Stimulated activated CD4-positive, alpha-beta T cell treated with anti-CD3 and anti-CD28 coated beads, Interleukin-12 subunit alpha, Interleukin-12 subunit beta, amount 100 ng/mL, for 4 hours (primary cell): Measurements from ENCODE around the gene CD38.
"Not testable (repeated sequence)": the region's sequence is repeated elsewhere in the genome, so short reads cannot be mapped to it uniquely, and the experiment has no call there.

ENCODE experiments used
- DNase-seq: peaks from one replicate; pipeline ENCODE4 v3.0.0-alpha.2; 2020

Gene CD38

DNA sequence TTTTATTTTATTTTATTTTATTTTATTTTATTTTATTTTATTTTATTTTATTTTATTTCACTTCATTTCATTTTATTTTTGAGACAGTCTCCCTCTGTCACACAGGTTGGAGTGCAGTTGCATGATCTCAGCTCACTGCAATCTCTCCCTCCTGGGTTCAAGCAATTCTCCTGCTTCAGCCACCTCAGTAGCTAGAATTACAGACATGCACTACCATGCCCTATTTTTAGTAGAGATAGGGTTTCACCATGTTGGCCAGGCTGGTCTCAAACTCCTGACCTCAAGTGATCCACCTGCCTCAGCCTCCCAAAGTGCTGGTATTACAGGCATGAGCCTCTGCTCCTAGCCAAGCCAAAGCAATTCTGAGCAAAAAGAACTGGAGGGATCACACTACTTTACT, 24.4 kb downstream of the CD38 start:
- DNase-seq = not testable (repeated sequence)

DNA sequence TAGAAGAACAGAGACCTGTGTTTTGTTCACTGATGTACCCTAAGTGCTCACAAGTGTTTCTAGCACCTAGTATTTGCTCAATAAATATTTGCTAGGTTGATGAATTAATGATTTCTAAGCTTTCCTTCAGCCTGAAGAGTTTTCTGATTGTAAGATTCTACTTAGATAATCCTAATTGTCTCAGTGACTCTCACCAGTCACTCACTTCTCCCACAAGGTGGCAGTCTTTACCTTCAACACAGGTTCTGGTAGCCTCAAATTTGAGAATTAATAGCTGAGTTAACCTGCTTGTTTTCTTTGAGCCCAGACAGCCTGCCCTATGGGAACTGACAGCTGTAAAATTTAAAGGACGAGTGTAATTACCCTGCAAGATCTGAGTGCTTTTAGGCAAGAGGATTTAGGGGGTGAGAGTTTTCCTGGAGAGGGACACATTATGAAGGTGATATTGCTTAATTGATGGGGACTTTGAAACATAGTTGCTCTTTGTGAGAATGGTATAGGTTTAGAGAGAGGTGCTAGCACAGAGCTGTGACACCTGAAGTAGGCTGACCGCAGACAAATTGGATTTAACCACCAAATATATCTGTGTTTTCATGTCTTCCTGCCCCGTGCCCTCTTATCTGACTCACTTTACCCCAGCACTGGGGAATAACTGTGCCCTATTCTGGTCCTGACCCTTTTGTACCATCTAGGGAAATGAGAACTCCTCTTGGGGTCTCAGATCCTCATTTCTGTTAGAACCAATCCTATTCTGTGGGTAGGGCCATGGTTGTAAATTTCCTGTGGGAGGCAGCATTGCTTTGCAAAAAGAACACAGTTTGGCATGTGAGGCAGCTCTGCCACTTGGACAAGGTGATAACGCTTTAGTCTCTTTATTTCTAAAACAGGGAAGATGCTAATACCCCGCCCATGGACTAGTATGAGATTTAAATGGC, 27.7 kb downstream of the CD38 start:
- no peak for DNase-seq

DNA sequence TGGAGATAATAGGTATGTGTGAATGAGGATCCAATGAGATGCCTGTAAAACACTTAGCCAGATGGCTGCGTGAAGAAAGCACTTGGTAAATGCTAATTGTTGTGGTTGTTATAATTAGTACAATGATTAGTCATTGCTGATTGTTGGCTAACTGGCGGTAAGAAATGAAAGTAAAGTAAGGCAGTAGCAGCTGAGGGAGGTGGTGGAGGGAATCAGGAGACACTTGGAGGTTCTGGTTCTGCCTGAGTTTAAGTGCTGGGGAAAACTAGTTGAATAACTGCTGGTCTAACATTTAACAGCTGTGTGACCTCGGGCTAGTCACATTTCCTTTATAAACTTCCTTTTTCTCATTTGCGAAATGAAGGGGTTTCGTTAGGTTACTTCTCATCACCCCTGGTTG, 30.9 kb downstream of the CD38 start:
- no peak for DNase-seq

DNA sequence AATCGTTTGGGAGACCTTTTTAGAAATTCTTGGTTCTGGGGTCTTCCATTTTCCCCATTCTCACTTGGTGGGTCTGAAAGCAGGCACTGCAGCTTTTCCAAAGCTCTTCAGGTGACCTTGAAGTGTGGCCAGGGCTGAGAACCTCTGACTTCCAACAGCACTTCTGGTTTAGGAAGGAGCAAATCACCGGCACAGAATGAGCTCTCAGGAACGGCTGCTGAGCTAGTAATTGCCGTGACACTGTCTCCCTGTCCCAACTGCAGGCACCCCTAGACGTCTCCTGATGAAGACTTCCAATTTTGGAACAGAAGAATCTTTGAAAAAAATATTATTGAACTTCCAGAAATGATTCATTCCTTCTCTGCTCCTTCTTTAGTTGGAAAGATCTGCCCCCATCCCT, 31.3 kb downstream of the CD38 start:
- no peak for DNase-seq

DNA sequence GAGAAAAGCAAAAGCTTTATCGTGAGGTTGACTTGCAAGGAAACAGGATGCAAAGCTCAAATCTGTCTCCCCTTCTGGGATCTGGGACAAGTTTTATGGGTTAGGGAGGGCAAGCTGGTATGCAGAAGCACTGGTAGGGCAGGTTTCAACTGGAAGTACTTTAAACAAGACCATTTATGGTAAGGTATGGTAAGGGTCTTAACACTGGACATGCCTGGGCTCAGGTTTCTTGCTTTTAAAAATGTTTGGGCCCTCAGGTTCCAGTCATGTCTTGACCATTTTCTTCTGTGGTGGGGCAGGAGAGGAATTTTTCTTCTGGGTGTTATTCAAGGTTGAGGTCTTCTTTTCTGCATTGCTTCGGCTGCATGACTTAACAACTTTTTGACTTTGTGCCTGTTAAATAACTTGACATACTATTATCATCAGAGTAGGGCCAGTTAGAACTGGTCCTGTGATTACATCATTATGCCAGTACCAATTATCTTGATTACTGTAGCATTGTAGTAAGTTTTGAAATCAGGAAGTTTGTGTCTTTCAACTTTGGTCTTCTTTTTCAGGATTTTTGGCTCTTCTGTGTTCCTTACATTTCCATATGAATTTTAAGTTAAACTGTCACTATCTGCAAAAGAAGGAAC, 33.7 kb downstream of the CD38 start:
- DNase-seq = no peak

DNA sequence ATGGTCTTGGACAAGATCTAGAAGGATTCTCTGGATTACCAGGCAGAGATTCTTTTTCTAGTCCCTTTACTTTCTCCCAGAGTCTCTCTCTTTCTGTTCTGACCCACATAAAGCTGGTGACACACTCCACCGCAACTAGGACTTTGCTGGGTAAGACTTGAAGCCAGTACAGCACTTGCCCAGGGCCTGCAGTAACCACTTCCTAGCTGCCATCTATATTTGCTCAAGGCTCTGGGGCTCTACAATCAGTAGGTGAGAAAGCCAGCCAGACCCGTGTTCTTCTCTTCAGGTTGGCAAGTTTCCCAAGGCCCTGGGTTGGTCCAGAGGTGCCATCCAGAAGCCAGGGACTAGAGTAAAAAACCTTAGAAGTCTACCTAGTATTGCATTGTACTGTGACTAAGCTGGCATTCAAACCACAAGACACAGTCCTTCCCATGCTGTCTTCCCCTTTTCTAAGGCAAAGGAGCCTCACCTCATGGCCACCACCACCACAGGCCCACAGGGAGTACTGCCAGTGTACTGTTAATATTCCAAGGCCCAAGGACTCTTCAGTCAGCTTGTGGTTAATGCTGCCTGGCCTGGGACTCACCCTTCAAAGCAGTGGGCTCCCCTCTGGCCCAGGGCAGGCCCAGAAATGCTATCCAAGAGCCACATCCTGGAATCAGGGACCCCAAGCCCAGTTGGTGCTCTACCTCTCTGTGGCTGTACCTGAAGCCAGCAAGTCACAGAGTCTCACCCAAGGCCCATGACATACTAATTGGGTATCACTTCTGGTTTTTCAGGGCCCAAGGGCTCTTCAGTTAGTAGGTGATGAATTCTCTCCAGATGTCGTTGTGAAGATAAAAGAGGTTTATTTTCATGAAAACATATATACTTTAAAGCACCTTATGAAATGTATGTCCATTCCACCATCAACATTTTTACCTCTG, 54.7 kb downstream of the CD38 start:
- no peak for DNase-seq

DNA sequence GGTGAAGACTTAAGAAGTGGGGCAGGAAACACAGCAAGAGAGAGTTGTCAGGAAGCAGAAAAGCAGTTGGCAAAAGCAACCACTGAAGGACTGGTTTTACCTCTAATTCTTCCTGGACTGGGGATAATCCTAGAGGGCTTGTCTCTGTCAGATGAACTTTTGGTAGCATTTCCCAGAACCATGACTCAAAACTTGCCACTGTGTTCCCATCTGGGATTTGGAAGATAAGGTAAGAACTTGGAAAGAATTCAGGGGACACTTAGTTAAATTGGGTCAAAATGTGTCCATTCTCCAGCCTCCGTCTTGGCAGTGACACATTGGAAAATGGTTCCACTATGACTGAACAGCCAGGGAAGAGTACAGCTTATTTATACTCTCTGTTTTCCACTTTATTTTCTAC, 55.7 kb downstream of the CD38 start:
- no peak for DNase-seq

DNA sequence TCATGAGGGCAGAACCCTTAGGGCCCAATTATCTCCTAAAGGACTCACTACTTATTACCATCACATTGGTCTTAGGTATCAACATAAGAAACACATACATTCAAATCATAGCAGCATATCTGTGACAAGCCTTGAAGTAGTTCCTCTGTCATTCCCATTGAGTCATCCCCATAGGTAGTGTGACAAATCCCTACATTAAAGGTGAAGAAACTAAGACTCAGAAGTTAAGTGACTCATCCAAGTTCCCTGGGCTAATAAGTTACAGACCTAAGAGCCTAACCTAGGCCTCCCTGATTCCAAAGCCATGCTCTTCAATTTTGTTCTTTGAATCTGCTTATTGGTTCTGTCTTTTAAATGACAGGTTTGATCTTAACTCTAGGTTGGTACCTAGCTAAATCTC, 58.2 kb downstream of the CD38 start:
- DNase-seq = no peak

DNA sequence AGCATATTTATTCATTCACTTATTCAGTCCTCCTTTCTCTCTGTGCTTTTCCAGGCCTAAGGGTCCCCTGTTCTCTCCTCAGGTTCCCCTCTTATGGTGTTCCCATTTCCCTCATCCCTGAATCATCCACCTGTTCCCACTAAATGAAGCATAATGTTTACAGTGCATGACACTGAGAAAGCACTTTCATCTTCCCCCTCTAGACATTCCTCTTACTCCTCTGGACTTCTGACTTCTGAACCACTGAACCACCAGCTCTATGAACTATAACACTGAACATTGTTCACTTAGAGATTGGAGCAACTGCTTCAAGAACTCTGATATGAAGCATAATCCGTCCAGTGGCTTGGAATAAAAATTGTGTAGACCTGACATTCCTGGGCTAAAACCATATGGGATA, 59.5 kb downstream of the CD38 start:
- DNase-seq = no peak

DNA sequence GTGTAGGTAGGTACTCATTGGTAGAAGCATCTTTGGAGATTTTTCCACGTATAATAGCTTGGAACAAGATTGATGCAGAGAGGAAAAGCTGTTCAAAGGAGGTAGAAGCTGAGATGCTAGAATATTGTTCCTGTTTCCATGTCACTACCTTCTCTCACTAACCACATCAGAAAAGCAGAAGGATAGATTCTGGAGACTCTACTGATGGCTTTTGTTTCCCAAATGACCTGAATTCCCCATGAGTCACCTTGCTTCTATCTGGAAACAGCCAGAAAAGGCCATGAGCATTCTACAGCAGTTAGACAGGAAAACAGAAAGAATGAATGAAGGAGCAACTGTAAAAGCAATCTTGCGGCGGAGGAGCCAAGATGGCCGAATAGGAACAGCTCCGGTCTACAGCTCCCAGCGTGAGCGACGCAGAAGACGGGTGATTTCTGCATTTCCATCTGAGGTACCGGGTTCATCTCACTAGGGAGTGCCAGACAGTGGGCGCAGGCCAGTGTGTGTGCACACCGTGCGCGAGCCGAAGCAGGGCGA, 63.1 kb downstream of the CD38 start:
- DNase-seq = not testable (repeated sequence)

DNA sequence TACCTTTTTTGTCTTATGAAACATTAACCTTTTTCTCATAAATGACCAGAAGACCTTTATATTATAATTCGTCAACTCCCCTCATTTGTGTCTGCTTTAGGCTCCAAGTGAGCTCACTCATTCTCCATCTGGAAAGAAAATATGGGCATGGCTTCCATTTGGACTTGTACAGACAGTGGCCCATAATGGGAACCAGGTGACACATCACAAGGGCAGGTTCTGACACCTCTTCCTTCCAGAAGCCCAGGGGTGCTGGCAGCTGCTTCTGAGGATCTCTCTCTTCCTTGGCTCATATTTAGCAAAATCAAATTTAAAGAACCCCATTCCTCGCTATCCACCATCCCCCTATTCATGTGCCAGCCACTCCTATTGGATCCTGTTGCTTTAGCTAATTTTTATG, 69.6 kb downstream of the CD38 start:
- no peak for DNase-seq

DNA sequence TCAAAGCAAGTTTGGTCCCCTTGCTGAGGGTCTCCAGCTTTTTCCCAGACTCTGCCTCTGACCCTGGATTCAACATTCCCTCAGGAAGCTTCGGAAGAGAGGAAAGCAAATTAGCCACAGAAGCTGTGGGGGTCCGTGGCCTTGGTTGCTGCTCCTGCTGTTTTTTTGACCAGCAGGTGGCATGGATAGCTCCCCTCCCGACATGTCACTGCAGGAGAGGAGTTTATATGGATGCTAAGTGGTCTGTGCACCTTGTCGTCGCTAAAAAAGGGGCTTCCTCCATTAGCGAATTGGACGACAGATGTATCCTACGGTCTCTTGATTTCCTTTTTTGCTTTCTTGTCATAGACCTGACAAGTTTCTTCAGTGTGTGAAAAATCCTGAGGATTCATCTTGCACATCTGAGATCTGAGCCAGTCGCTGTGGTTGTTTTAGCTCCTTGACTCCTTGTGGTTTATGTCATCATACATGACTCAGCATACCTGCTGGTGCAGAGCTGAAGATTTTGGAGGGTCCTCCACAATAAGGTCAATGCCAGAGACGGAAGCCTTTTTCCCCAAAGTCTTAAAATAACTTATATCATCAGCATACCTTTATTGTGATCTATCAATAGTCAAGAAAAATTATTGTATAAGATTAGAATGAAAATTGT, 70.2 kb downstream of the CD38 start:
- DNase-seq = no peak

DNA sequence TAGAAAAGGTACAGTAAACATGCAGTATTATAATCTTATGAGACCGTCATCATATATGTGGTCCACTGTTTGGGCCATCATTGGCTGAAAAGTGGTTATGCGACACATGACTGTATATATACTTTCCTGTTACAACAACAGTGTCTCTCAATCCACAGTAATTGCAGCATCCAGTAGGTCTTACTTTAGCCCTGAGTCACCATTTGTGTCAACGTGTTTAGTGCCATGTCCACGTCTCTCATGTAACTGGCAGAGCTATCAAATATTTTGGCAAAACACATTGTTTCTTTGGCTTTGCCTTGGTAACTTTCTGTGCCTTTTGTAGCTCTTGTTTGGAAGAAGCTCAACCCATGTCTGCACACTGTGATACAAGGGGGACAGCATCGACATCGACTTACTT, 73.8 kb downstream of the CD38 start:
- DNase-seq = no peak

DNA sequence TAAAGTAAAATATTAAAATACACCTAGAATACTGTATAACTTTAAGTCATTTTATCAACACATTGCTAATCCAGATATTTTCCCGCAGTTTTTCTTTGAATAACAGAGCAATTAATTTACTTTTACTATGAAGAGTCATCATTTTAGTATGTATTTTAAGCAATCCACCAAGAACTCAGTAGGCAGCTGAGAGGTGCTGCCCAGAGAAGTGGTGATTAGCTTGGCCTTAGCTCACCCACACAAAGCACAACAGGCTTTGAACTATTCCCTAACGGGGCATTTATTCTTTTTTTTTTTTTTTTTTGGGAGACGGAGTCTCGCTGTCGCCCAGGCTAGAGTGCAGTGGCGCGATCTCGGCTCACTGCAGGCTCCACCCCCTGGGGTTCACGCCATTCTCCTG, 74.4 kb downstream of the CD38 start:
- DNase-seq = no peak

DNA sequence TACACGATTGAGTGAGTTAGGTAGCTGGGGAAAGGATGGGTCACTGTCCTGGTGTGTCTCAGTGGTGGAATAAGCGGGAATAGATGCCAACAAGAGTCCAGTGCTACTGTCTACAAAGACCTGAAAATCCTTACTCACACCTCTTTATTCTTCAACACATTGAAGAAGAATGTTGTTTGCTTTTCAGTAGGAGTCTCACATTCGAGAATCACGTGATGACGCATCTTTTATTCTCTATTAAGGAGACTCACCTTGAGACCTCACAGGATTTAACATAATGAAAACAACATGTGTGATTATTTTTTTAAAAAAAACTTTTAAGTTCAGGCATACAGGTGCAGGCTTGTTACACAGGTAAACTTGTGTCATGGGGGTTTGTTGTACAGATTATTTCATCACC, 75.2 kb downstream of the CD38 start:
- no peak for DNase-seq

DNA sequence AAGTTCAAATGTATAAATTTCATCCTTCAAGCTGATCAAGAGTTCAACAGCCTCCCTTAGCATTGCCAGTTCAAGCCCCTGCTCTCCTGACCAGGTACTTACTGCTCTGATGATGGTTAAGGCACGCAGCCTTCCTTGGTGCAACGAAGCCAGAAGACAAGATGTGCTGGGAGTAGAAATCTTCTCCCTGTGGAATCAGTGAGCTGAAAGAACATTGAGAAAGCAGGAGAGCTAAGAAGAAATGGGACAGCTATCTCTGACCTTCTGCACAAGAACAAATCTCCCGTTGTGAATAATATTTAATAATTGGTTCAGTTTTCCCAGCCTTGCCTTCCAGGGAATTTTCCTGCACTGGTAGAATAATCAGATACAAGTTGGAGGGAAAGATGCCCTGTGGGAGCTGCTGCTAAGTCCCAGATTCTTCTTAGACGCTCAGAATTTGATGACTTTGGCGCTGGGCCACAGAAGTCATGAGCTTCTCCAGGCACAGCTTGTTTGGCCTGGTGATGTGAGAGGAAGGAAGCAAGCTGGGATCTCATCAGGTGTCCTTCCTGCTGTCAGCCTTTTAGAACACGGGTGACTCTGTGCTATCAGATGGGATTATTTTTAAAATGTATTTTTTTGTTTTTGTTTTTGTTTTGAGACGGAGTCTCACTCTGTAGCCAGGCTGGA, 77.8 kb downstream of the CD38 start:
- DNase-seq = no peak

DNA sequence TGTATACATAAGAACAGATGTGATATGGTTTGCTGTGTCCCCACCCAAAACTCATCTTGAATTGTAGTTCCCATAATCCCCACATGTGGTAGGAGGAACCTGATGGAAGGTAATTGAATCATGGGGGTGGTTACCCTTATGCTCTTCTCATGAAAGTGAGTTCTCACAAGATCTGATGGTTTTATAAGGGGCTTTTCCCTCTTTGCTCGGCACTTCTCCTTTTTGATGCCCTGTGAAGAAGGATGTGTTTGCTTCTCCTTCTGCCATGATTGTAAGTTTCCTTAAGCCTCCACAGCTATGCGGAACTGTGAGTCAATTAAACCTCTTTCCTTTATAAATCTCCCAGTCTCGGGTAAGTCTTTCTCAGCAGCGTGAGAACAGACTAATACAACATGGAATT, 83.1 kb downstream of the CD38 start:
- not testable (repeated sequence) for DNase-seq

DNA sequence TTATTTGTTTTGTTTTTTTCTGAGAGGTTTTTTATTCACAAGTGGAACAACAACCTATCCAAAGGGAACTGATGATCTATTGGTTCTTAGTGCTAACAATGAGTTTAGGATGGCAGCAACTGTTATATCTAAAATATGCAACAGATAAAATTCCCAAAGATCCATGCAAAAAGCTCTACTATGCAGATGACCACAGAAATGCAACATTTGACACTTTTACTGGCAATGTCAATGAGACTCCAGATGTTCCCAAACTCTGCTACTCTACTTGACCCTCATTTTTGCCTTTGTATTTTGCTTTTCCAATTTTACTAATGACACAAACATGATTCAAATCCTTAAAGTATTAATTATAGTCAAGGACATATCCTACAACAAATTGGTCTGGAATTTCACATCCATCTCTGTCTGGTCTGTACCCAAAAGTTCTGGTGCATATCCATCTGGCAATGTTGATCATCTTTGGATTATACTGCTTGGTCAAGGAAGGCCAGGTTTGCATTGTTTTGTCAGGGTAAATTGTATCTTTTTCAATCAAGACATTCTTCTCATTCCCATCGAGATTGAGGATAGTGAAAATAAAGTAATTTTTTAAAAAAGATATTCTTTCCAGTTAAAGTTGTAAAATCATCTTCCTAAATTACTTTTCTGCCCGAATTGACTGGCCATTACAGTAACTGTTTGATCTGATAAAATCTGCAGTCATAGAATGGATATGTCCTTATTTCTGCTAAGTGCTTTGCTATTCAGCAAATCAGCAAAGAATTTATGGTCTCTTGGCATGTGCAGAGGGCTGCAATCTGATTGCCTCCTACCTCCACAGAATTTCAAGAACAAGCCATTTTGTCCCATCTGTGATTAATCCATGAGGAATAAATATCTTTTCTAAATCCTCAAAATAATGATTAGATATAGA, 86.8 kb downstream of the CD38 start:
- no peak for DNase-seq

DNA sequence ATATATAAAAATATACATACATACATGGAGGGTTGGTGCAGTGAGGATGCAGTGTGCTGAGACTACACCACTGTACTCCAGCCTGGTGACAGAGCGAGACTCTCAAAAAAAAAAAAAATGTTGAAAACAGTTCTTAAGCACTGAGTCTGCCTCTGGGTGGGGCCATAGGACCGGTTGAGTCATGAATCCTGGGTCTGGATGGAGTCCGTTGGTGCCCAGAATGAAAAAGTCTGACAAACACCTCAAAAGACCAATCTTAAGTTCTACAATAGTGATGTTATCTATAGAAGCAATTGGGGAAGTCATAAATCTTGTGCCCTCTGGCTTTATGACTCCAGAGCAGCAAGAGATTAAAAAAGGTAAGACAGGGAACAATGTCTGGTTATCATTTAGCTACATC, 90.0 kb downstream of the CD38 start:
- DNase-seq = no peak

DNA sequence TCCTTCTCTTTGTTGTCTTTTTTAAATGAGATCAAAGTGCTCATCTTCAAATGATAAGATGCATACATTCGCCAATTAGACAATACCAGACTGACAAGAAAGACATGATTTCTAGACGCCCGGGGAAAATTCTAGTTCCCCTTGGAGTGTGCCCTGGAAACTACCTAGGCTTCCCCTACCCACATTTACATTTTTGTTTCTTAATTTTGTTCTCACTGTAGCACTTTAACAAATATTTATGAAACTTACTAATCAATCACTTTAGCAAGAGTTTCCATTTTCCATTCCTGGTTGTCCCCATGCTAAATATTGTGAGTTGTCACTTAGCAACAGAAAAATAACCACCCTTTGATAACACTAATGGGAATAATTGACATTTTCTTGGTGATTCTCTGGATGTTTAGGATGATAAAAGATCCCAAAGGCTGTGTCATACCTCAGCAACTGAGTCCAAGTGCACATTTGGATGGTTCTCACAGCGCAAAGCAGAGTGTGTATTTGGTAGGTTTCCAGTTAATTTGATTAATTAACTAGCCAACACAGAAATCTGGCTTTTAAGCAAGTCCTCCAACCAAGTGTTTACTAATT, 90.8 kb downstream of the CD38 start:
- no peak for DNase-seq

DNA sequence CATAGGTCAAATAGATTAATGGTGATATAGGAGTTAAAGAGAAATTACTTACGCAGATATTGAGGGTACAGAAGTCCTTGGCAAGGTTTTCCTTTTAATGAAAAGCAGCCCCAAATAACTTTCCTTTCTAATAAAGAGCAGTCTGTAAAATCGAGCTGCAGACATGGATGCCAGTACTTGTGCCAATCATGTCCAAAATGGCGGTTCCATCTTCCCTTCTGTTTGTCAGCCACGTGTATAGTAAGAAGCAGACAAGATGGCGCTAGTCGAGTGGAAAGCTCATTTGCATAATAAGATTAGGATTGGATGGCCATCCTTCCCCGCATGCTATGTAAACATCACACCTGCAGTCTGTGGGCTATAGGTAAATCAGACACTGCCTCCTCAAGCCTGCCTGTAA, 92.0 kb downstream of the CD38 start:
- no peak for DNase-seq
